Liver (tissue), 9 donors: Measurements from ENCODE around the gene SCEL. TPM values are rescaled to one million over a fixed set of nuclear protein-coding genes. Genes with fewer than 3 reads are reported as not detected.

Experiments used
- DNase-seq: peaks from one replicate; pipeline ENCODE4 v3.0.0-alpha.2; 2017; ENCODE audit warnings: low spot score
- H3K27ac ChIP-seq, 2 donors: one replicate each; pipeline ENCODE4 v1.7.0; 2013; ENCODE audit warnings: inconsistent platforms in 2 of 2, low read length in 2 of 2, control low read depth in 1 of 2, low read depth in 1 of 2, mild to moderate bottlenecking in 1 of 2
- H3K27me3 ChIP-seq, 4 donors: one replicate each; pipeline versions ENCODE4 v1.6.1 to v1.7.0; 2013; ENCODE audit warnings: low read length in 3 of 4, inconsistent platforms in 1 of 4, mild to moderate bottlenecking in 1 of 4, moderate library complexity in 1 of 4; ENCODE audit not compliant: control insufficient read depth in 4 of 4, insufficient read depth in 4 of 4
- H3K36me3 ChIP-seq, 4 donors: one replicate each; pipeline versions ENCODE4 v1.6.1 to v1.7.0; 2013; ENCODE audit warnings: low read length in 3 of 4, mild to moderate bottlenecking in 3 of 4, low read depth in 1 of 4, moderate library complexity in 1 of 4; ENCODE audit not compliant: control insufficient read depth in 4 of 4, insufficient read depth in 3 of 4
- H3K4me1 ChIP-seq, 4 donors: one replicate each; pipeline versions ENCODE4 v1.6.1 to v1.7.0; 2013; ENCODE audit warnings: low read length in 3 of 4, mild to moderate bottlenecking in 3 of 4, moderate library complexity in 1 of 4; ENCODE audit not compliant: control insufficient read depth in 4 of 4, insufficient read depth in 4 of 4
- H3K4me3 ChIP-seq, 3 donors: one replicate each; pipeline versions ENCODE4 v1.6.1 to v1.7.0; 2013; ENCODE audit warnings: low read length in 3 of 3, control low read depth in 1 of 3, low read depth in 1 of 3, mild to moderate bottlenecking in 1 of 3
- H3K9ac ChIP-seq, 2 donors: one replicate each; pipeline ENCODE4 v1.7.0; 2013; ENCODE audit warnings: low read length in 2 of 2, mild to moderate bottlenecking in 2 of 2, moderate library complexity in 2 of 2, control low read depth in 1 of 2, low read depth in 1 of 2
- H3K9me3 ChIP-seq, 4 donors: one replicate each; pipeline versions ENCODE4 v1.6.1 to v1.7.0; 2013; ENCODE audit warnings: low read length in 3 of 4; ENCODE audit not compliant: control insufficient read depth in 4 of 4
- FOXA1 ChIP-seq: IDR thresholded peaks from 2 replicates; pipeline ENCODE4 v1.6.1; 2016; ENCODE audit warnings: antibody characterized with exemption
- FOXA2 ChIP-seq: IDR thresholded peaks from 2 replicates; pipeline ENCODE4 v1.6.1; 2016; ENCODE audit warnings: antibody characterized with exemption
- HNF4A ChIP-seq, 2 donors: conservative IDR thresholded peaks; 2 replicates each; pipeline ENCODE4 v1.6.1; 2016; ENCODE audit warnings: antibody characterized with exemption in 2 of 2, mild to moderate bottlenecking in 2 of 2
- HNF4G ChIP-seq: IDR thresholded peaks from 2 replicates; pipeline ENCODE4 v1.6.1; 2016; ENCODE audit warnings: antibody characterized with exemption
- JUND ChIP-seq, 2 donors: IDR thresholded peaks; 2 replicates each; pipeline ENCODE4 v1.6.1; 2016; ENCODE audit warnings: antibody characterized with exemption in 2 of 2
- NR2F2 ChIP-seq: IDR thresholded peaks from 2 replicates; pipeline ENCODE4 v1.6.1; 2016; ENCODE audit warnings: antibody characterized with exemption
- RAD21 ChIP-seq, 2 donors: IDR thresholded peaks; 2 replicates each; pipeline ENCODE4 v1.6.1; 2016; ENCODE audit warnings: antibody characterized with exemption in 2 of 2, mild to moderate bottlenecking in 2 of 2
- RXRA ChIP-seq, 2 donors: IDR thresholded peaks; 2 replicates each; pipeline ENCODE4 v1.6.1; 2017 to 2018; ENCODE audit warnings: antibody characterized with exemption in 2 of 2, mild to moderate bottlenecking in 1 of 2
- SP1 ChIP-seq: IDR thresholded peaks from 2 replicates; pipeline ENCODE4 v1.6.1; 2018; ENCODE audit warnings: antibody characterized with exemption, mild to moderate bottlenecking
- TAF1 ChIP-seq: conservative IDR thresholded peaks from 2 replicates; pipeline ENCODE4 v1.6.1; 2016; ENCODE audit warnings: antibody characterized with exemption, mild to moderate bottlenecking
- YY1 ChIP-seq: IDR thresholded peaks from 2 replicates; pipeline ENCODE4 v1.6.1; 2016; ENCODE audit warnings: antibody characterized with exemption, mild to moderate bottlenecking
- WGBS: extraction: QIAGEN DNeasy Blood & Tissue Kit; methylation state at CpG from one replicate; pipeline ENCODE4 v1.1.7; 2013; 5-methylcytosine and 5-hydroxymethylcytosine counted together
- polyA plus RNA-seq, 2 donors: library from polyadenylated mRNA; stranded (reverse) in 1 of 2; unstranded in 1 of 2; fragments of 200-250 nt in 1 of 2; fragments of >200 nt in 1 of 2; fragmentation: Nextera tagmentation in 1 of 2; extraction: Ambion mirVana in 1 of 2; gene quantifications; one replicate each; pipeline versions ENCODE4 v1.2.1 to v1.2.3, GENCODE V29; 2013 to 2015
- total RNA-seq, 2 donors: library from RNA; depleted of rRNA; stranded (reverse); fragments of >200 nt; gene quantifications; one replicate each; pipeline ENCODE4 v1.2.3, GENCODE V29; 2014
- TF ChIP-seq, protein P1 (sequence below): fragments of 150-350 bp; IDR thresholded peaks from 2 replicates; pipeline ENCODE4 v1.5.1; 2017; ENCODE audit warnings: improper control_type of control experiment, low read depth, low read length; ENCODE audit not compliant: missing input control
- TF ChIP-seq, protein P2 (sequence below): IDR thresholded peaks from 2 replicates; pipeline ENCODE4 v1.6.1; 2016; ENCODE audit warnings: antibody characterized with exemption
- TF ChIP-seq, protein P3 (sequence below): IDR thresholded peaks from 2 replicates; pipeline ENCODE4 v1.6.1; 2016; ENCODE audit warnings: antibody characterized with exemption
- TF ChIP-seq, protein P4 (sequence below): IDR thresholded peaks from 2 replicates; pipeline ENCODE4 v1.6.1; 2016; ENCODE audit warnings: antibody characterized with exemption
- TF ChIP-seq, protein P5 (sequence below): IDR thresholded peaks from 2 replicates; pipeline ENCODE4 v1.6.1; 2016; ENCODE audit warnings: antibody characterized with exemption, mild to moderate bottlenecking
- donor health status: healthy.
- donor health status: healthy.
- donor health status: healthy.
- donor health status: healthy.
- donor health status: healthy.

Gene SCEL
- total and polyA plus RNA-seq, 4 donors: 0.02 TPM; not detected in 3

DNA sequence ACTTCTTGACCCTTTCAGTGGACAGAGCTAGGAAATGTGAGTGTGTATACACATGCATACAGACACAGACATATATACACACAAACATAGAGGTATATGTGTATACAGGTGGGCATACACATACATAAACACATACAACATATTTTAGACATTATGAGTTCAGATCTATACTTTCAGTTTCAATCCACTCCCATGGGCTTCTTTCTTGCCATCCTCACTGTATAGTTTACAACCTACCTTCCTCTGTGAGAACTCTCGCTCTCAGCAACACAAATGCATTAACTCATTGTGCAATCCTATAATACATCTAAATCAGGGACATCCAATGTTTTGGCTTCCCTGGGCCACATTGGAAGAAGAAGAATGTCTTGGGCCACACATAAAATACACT lies 21.2 kb upstream of the SCEL start:
- TF ChIP-seq NR2F2 (no peak), RAD21 (IDR thresholded peaks at IDR 0.05) (no peak), HNF4G (no peak), YY1 (no peak), SP1 (no peak), RXRA (IDR thresholded peaks at IDR 0.05) (no peak)
- TF ChIP-seq, protein P1, sequence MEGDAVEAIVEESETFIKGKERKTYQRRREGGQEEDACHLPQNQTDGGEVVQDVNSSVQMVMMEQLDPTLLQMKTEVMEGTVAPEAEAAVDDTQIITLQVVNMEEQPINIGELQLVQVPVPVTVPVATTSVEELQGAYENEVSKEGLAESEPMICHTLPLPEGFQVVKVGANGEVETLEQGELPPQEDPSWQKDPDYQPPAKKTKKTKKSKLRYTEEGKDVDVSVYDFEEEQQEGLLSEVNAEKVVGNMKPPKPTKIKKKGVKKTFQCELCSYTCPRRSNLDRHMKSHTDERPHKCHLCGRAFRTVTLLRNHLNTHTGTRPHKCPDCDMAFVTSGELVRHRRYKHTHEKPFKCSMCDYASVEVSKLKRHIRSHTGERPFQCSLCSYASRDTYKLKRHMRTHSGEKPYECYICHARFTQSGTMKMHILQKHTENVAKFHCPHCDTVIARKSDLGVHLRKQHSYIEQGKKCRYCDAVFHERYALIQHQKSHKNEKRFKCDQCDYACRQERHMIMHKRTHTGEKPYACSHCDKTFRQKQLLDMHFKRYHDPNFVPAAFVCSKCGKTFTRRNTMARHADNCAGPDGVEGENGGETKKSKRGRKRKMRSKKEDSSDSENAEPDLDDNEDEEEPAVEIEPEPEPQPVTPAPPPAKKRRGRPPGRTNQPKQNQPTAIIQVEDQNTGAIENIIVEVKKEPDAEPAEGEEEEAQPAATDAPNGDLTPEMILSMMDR: no peak
- TF ChIP-seq, protein P2, sequence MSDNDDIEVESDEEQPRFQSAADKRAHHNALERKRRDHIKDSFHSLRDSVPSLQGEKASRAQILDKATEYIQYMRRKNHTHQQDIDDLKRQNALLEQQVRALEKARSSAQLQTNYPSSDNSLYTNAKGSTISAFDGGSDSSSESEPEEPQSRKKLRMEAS: no peak
- TF ChIP-seq, protein P3, sequence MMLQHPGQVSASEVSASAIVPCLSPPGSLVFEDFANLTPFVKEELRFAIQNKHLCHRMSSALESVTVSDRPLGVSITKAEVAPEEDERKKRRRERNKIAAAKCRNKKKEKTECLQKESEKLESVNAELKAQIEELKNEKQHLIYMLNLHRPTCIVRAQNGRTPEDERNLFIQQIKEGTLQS: no peak
- Histone ChIP-seq H3K9me3 (no peaks in the 10 kb centered on the region), H3K9ac (no peak overlapping the region), H3K27me3 (peaks cover 0 to 4% (median 0%) of the 10 kb centered on the region in 4 donors), H3K36me3 (no peaks in the 10 kb centered on the region), H3K27ac (no peak overlapping the region), H3K4me3 (no peak overlapping the region), H3K4me1 (no peaks in the 10 kb centered on the region)
- 8% methylated on average over 1 of the region's 1 CpG for WGBS
- DNase-seq: no peak

DNA sequence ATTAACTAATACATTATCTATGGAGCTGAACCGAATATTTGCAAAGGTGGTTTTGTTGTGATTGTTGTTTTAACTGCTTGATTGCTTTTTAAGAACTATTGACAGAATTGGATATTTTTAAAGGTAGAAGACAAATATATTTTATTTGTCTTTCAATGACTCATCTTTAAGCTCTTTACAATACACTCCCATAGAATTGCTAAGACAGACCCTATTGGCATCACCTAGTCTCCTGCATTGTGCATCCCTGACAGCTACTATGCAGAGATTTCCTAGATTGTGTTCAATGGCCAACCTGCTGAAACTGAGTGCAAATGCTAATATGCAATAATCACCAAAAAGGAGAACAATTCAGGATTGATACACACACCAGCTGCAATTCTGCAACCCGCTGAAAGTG lies 19.7 kb upstream of the SCEL start:
- 73% methylated on average over 2 of the region's 2 CpGs for WGBS
- H3K27ac ChIP-seq: no peak overlapping the region
- DNase-seq: no peak
- H3K9me3 ChIP-seq: no peaks in the 10 kb centered on the region
- no peak for TF ChIP-seq FOXA1
- TF ChIP-seq, protein P3: no peak
- TF ChIP-seq RAD21 (IDR thresholded peaks at IDR 0.05): no peak
- no peak for TF ChIP-seq TAF1
- TF ChIP-seq YY1: no peak
- no peak for TF ChIP-seq RXRA (IDR thresholded peaks at IDR 0.05)
- TF ChIP-seq JUND (IDR thresholded peaks at IDR 0.05): no peak
- no peak for TF ChIP-seq HNF4G
- TF ChIP-seq NR2F2: no peak
- TF ChIP-seq, protein P1: no peak
- no peaks in the 10 kb centered on the region for H3K4me1 ChIP-seq
- no peaks in the 10 kb centered on the region for H3K27me3 ChIP-seq
- no peak overlapping the region for H3K9ac ChIP-seq
- no peaks in the 10 kb centered on the region for H3K36me3 ChIP-seq
- no peak overlapping the region for H3K4me3 ChIP-seq

DNA sequence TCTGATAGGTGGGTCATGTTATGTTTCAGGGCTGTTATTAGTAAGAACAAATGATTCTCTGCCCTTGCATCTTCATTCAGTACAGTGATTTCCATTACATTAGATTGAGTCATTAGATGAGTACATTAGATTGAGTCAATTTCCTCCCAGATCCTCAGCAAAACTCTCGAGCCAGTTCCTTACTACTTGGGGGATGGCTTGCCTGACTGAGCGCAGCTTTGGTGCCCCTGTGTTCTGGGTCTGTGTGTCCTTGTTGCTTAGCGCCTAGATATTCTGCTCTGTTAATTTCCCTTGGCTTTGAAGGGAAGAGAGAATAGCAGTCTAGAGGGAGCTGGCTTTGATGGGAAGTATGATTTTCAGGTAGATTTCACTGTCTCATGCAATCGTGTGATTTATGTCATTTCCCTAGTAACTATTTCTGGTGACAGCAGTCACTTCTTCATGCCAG lies 19.1 kb upstream of the SCEL start:
- Histone ChIP-seq H3K9ac (no peak overlapping the region), H3K4me3 (no peak overlapping the region), H3K36me3 (no peaks in the 10 kb centered on the region), H3K4me1 (no peaks in the 10 kb centered on the region), H3K9me3 (no peaks in the 10 kb centered on the region), H3K27ac (no peak overlapping the region), H3K27me3 (no peaks in the 10 kb centered on the region)
- no peak for DNase-seq
- 71% methylated on average over 4 of the region's 4 CpGs for WGBS
- TF ChIP-seq, protein P4, sequence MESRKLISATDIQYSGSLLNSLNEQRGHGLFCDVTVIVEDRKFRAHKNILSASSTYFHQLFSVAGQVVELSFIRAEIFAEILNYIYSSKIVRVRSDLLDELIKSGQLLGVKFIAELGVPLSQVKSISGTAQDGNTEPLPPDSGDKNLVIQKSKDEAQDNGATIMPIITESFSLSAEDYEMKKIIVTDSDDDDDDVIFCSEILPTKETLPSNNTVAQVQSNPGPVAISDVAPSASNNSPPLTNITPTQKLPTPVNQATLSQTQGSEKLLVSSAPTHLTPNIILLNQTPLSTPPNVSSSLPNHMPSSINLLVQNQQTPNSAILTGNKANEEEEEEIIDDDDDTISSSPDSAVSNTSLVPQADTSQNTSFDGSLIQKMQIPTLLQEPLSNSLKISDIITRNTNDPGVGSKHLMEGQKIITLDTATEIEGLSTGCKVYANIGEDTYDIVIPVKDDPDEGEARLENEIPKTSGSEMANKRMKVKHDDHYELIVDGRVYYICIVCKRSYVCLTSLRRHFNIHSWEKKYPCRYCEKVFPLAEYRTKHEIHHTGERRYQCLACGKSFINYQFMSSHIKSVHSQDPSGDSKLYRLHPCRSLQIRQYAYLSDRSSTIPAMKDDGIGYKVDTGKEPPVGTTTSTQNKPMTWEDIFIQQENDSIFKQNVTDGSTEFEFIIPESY: no peak
- TF ChIP-seq FOXA2: no peak
- TF ChIP-seq RXRA (IDR thresholded peaks at IDR 0.05): no peak
- TF ChIP-seq, protein P2: no peak
- TF ChIP-seq TAF1: no peak
- TF ChIP-seq, protein P5, sequence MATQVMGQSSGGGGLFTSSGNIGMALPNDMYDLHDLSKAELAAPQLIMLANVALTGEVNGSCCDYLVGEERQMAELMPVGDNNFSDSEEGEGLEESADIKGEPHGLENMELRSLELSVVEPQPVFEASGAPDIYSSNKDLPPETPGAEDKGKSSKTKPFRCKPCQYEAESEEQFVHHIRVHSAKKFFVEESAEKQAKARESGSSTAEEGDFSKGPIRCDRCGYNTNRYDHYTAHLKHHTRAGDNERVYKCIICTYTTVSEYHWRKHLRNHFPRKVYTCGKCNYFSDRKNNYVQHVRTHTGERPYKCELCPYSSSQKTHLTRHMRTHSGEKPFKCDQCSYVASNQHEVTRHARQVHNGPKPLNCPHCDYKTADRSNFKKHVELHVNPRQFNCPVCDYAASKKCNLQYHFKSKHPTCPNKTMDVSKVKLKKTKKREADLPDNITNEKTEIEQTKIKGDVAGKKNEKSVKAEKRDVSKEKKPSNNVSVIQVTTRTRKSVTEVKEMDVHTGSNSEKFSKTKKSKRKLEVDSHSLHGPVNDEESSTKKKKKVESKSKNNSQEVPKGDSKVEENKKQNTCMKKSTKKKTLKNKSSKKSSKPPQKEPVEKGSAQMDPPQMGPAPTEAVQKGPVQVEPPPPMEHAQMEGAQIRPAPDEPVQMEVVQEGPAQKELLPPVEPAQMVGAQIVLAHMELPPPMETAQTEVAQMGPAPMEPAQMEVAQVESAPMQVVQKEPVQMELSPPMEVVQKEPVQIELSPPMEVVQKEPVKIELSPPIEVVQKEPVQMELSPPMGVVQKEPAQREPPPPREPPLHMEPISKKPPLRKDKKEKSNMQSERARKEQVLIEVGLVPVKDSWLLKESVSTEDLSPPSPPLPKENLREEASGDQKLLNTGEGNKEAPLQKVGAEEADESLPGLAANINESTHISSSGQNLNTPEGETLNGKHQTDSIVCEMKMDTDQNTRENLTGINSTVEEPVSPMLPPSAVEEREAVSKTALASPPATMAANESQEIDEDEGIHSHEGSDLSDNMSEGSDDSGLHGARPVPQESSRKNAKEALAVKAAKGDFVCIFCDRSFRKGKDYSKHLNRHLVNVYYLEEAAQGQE: no peak
- no peak for TF ChIP-seq HNF4A (conservative IDR thresholded peaks at IDR 0.05)
